HG03196 (cell line): ENCODE measurements around the gene PDE12.
A peak's percentile ranks its signal among the peaks of the same experiment; 100 is the strongest.
"Not testable (repeated sequence)": the region's sequence is repeated elsewhere in the genome, so short reads cannot be mapped to it uniquely, and the experiment has no call there.

Source experiments
- ATAC-seq: cut with Tn5 transposase; IDR thresholded peaks from one replicate; pipeline ENCODE4 v1.9.1; 2021; ENCODE audit not compliant: unreplicated experiment

Gene PDE12

DNA sequence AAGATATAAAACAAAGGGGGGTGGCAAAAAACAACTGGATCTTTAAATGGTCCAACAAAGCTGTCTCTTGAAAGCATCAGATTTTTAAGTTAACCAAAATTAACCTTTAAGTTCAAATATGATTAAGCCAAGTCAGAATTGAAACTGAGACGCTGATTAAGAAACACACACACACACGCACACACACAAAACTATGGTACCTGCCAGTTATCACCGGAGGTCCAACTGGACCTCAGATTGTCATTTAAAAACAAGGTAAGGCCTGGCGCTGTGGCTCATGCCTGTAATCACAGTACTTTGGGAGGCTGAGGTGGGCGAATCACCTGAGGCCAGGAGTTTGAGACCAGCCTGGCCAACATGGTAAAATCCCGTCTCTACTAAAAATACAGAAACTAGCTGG is 30.7 kb downstream of the PDE12 start:
- no peak for ATAC-seq

DNA sequence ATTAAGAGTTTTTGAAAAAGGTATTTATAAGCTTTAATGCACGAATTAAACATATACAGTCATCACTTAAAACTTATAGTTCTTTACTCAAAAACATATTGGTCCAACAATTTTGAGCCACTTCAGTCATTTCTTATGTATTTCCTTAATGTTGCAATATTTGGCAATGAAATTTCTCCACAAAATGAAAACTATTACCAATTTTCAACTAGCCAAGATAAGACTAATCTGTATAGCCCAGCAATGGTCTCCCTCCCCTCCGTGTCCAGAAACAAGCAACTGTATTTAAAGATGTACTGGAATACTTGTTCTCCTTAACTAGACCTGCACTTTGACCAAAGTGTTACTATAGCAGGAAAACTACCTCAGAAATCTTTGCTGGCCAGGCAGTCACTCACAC is 31.8 kb downstream of the PDE12 start:
- ATAC-seq: no peak

DNA sequence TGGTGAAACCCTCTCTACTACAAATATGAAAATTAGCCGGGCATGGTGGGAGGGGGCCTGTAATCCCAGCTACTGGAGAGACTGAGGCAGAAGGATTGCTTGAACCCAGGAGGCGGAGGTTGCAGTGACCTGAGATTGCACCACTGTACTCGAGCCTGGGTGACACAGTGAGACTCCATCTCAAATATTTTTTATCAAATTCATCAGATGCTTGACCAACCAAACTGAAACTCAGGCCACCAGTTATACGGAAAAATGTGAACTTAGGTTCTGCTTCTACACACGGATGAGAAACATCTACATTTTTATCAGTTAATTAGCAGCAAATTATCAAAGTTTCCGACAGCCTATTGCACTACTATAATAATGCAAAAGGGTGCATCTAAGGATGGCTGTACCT is 36.2 kb downstream of the PDE12 start:
- ATAC-seq: no peak

DNA sequence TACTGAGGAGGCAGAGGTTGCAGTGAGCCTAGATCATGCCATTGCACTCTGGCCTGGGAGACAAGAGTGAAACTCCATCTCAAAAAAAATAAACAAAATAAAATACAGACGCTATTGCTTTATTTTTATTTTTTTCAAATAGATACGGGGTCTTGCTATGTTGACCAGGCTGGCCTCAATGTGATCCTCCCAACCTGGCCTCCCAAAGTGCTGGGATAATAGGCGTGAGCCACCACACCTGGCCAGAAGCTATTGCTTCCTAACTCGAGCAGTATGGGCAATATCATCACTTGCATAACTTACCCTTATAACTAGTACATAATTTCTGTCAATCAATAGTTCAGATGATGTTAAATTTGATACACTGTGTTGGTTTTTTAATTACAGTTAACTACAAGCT is 38.1 kb downstream of the PDE12 start:
- no peak for ATAC-seq

DNA sequence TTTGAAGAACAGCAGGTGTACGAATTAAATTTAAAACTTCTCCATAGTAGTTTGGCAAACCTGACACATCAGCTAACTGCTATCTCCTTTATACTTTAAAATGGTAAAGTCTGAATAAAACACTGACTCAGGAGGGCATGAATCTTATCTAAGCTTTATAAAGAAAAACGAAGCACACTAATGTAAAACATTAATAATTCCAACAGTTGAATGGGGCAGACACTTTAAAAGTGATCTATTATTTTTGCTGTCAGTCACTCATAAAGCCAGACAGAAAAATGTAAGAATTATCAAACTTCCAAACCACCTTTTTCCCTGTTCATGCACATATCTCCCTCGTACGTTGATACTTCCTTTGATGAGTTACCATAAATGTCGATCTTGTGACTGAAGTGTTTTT is 38.5 kb downstream of the PDE12 start:
- no peak for ATAC-seq

DNA sequence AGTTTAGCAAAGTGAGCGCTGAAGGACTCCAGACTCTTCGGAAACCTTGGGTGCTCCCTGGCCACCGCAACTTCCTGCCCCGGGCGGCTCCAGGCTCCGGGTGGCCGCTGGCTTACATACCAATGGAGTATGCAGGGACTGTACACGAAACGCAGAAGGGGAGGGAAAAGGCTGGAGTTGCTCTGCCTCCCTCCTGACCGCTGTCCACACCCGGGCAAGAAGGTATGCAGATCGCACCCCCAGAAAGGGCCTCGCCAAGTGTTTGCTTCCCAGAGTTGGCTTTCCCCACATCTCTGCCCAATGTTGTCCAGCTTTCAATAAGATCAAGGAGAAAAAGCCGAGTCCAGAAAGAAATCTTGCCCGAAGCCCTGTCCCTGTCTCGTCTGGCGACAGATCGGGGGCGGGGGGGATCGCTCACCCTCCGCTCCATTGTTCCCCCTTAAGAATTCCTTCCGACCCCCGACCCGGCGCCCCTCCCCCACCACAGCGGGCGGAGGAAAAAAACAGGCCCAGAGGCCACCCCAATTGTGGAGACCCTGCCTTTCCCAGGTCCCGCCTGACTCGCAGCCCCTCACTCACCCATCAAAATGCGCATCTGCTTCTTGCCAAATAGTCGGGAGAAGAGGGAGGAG is 40.5 kb downstream of the PDE12 start:
- no peak for ATAC-seq

DNA sequence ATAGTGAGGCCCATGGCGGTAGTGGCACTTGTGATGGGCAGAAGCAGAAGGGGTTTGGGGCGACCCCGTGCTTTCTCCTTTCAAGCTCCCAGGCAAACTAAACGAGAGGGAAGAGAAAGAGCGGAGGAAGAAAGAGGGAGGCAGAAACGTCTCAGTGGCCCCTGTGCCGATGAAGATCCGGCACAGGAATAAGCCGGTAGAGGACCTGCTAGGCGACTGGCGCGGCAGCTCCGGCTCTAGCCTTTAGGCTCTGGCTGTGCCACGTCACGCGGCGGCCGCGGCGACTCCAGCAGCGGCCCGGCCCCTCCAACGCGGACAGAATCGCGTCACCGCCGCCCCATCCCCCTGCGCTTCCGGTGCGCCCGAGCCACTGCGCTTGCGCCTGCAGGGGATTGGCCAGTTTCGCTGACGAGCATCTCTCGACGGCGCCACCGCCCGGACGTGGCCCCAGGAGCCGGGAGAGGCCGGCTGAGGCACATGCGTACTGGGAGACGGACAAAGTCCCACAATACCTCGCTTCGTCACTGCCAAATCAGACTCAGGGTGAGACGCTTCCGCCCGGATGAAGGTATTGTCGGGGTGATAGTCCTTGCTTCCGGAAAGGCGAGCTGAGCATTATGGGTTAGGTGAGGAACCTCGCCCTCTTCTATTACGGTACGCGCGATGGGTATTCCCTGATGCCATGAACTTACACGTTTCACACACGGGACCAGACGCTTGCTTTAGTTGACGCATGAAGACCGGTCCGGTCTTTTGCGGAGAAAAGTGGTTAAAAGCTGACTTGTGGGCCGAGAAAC is 41.3 kb downstream of the PDE12 start, which contains the start of gene ARF4:
ARF4 (minus strand) TSS at position 218 of the 797 bp plus-strand sequence; CDS start at position 14, 204 bp downstream.
- peak; percentile 88 for ATAC-seq

DNA sequence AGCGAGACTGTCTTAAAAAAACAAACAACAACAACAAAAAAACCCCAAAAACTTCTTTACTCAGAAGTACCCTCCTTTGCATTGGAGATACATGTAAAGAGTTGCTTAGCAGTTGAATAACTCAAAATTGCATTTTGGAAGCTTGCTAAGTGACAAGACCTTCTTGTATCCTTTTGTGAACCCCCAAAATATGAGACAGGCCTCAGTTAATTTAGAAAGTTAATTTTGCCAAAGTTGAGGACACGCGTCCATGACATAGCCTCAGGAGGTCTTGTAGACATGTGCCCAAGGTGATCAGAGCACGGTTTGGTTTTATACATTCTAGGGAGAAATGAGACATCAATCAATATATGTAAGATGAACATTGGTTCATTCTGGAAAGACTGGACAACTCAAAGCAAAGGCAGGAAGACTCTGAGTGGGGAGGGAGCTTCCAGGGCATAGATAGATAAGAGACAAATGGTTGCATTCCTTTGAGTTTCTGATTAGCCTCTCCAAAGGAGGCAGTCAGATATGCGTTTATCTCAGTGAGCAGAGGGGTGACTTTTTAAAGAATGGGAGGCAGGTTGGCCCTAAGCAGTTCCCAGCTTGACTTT is 42.8 kb downstream of the PDE12 start:
- ATAC-seq: no peak

DNA sequence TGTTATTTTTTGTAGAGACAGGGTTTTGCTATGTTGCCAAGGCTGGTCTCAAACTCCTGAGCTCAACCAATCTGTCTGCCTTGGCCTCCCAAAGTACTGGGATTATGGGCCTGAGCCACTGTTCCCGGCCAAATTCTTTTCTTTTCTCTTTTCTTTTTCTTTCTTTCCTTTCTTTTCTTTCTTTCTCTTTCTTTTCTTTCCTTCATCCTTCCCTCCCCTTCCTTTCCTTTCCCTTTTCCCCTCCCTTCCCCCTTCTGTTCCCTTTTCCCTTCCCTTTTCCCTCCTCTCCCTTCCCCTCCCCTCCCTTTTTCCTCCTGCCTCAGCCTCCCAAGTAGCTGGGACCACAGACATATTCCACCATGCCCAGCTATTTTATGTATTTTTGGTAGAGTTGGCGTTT is 44.1 kb downstream of the PDE12 start:
- no peak for ATAC-seq

DNA sequence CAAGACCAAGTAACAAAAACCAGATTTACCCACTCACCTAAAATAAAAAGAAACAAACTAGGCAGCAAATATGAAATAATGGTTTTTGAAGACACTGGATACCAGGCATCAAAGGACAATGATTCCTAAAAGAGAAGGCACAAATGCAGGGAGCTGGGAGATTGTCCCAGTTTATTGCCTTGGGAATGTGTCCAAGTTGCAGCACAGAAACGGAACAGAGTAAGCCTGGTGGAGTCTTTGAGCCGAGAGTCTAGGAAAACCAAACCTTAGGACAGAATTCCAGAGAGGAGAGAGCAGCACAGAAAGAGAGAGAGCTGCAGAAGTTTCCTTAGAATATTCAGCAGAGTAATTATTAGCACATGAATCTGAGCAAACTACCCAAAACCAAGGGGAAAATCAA is 48.9 kb downstream of the PDE12 start:
- ATAC-seq: no peak

DNA sequence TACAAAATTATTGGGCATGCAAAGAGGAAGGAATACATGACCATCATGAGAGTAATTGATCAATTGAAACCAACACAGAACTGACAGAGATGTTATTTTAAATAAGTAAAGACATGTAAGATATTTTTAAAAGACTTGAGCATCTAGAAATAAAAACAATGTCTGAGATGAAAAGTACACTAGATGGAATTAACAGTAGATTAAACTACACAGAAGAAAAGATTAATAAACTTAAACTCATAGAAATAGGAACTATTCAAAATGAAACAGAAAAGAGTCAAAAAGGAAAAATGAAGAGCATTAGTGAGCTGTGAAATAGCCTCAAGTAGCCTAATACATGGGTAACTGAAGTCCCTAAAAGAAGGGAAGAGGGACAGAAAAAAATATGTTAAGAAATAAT is 49.6 kb downstream of the PDE12 start:
- ATAC-seq: no peak

DNA sequence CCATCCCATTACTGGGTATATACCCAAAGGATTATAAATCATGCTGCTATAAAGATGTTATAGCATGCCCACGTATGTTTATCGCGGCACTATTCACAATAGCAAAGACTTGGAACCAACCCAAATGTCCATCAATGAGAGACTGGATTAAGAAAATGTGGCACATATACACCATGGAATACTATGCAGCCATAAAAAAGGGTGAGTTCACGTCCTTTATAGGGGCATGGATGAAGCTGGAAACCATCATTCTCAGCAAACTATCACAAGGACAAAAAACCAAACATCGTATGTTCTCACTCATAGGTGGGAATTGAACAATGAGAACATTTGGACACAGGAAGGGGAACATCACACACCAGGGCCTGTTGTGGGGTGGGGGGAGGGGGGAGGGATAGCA is 55.8 kb downstream of the PDE12 start:
- ATAC-seq: not testable (repeated sequence)

DNA sequence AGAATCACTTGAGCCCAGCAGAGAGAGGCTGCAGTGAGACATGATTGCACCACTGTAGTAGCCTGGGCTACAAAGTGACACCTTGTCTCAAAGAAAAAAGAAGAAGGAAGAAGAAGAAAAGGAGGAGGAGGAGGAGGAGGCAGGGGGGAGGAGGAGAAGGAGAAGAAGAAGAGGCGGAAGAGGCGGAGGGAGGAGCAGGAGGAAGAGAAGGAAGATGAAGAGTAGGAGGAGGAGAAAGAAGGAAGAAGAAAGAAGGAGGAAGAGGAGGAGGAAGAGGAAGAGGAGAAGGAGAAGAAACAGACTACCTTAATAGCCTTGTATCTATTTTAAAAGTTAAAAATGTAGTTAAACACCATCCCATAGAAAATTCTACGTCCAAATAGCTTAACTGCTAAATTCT is 60.2 kb downstream of the PDE12 start:
- no peak for ATAC-seq
